Kidney (tissue), 14 donors: ENCODE data around the gene ZC3H12C. TPM values are rescaled to one million over a fixed set of nuclear protein-coding genes. Genes with fewer than 3 reads are reported as not detected.

Experiments
- DNase-seq, 5 donors: peaks; one replicate each; pipeline ENCODE4 v3.0.0-alpha.2; 2013 to 2020
- FAIRE-seq: peaks from 2 replicates; lab custom pipeline; 2012; peaks lifted over from hg19 to GRCh38; lab: Jason Lieb, UNC
- H3K27ac ChIP-seq, 2 donors: one replicate each; pipeline ENCODE4 v1.7.0; 2013; ENCODE audit warnings: low read depth in 2 of 2, low read length in 2 of 2, inconsistent platforms in 1 of 2
- H3K27me3 ChIP-seq: one replicate; pipeline ENCODE4 v1.7.1; 2013; ENCODE audit warnings: low read length, inconsistent platforms; ENCODE audit not compliant: control insufficient read depth, insufficient read depth
- H3K36me3 ChIP-seq, 3 donors: one replicate each; pipeline versions ENCODE4 v1.7.0 to v1.7.1; 2013; ENCODE audit warnings: low read length in 3 of 3, control low read depth in 1 of 3, inconsistent platforms in 1 of 3; ENCODE audit not compliant: insufficient read depth in 3 of 3, control insufficient read depth in 2 of 3
- H3K4me1 ChIP-seq, 3 donors: one replicate each; pipeline versions ENCODE4 v1.7.0 to v1.7.1; 2013; ENCODE audit warnings: low read length in 3 of 3, inconsistent platforms in 1 of 3, low read depth in 1 of 3; ENCODE audit not compliant: control insufficient read depth in 2 of 3, insufficient read depth in 2 of 3
- H3K4me3 ChIP-seq, 3 donors: one replicate each; pipeline versions ENCODE4 v1.7.0 to v1.8.1; 2013; ENCODE audit warnings: low read length in 3 of 3, control low read depth in 1 of 3, inconsistent platforms in 1 of 3
- H3K9ac ChIP-seq, 3 donors: one replicate each; pipeline versions ENCODE4 v1.7.0 to v1.7.1; 2013; ENCODE audit warnings: low read length in 3 of 3, control low read depth in 1 of 3, inconsistent platforms in 1 of 3
- H3K9me3 ChIP-seq, 3 donors: one replicate each; pipeline versions ENCODE4 v1.7.0 to v1.7.1; 2013; ENCODE audit warnings: low read length in 3 of 3, control low read depth in 1 of 3, inconsistent platforms in 1 of 3; ENCODE audit not compliant: control insufficient read depth in 2 of 3, insufficient read depth in 1 of 3
- CTCF ChIP-seq: IDR thresholded peaks from 3 replicates; pipeline ENCODE4 v1.5.1; 2012; ENCODE audit warnings: mild to moderate bottlenecking, moderate library complexity, borderline replicate concordance; ENCODE audit not compliant: insufficient read depth; ENCODE audit errors: extremely low read depth
- intact Hi-C: fragments of 100-400 bp; cut with DNase I; formaldehyde crosslinking; loops from one replicate; pipeline ENCODE4 v1.11.1; 2022
- polyA plus RNA-seq: library from polyadenylated mRNA; stranded (reverse); fragments of 350-450 nt; fragmentation: Illumina TruSeq; extraction: RNeasy Lipid Tissue Mini Kit (QIAGEN cat#74804); gene quantifications from one replicate; pipeline ENCODE4 v1.2.3, GENCODE V29; 2014; ENCODE audit warnings: low read depth, low replicate concordance; ENCODE audit not compliant: insufficient read depth
- total RNA-seq: library from RNA; stranded (reverse); fragmentation: NEBNext Ultra II Directional; extraction: Animal tissue kit (Norgen Biotek cat#: 25700); gene quantifications from one replicate; pipeline ENCODE4 v1.2.1, GENCODE V29; 2021
- donor health status: control.
- donor health status: control.
- donor health status: control.
- donor health status: control.
- donor health status: control.
- donor health status: DM: yes; HTN: yes; CAD: no.
- donor health status: Normal renal cell carcinoma (clear cell type).

Gene ZC3H12C
- total and polyA plus RNA-seq, 2 donors from 2014 or later: 2.3 to 14.3 TPM

GRCh38 chr11:110141812-110142211 is 48.6 kb downstream of the ZC3H12C start:
- Histone ChIP-seq H3K36me3 (no peaks in the 10 kb centered on the region), H3K4me3 (no peak overlapping the region), H3K27ac (no peak overlapping the region), H3K9ac (no peak overlapping the region), H3K4me1 (no peaks in the 10 kb centered on the region), H3K9me3 (no peaks in the 10 kb centered on the region), H3K27me3 (no peaks in the 10 kb centered on the region)
- no peak for TF ChIP-seq CTCF
- intact Hi-C loops: no loop called here
- FAIRE-seq (no peak), DNase-seq (no peak)

- no peak for DNase-seq
- no peak for FAIRE-seq
Measured at GRCh38 chr11:110147962-110148709, 54.9 kb downstream of the ZC3H12C start.

GRCh38 chr11:110148775-110149744 is 55.9 kb downstream of the ZC3H12C start:
- no peak for FAIRE-seq
- no peak overlapping the region for H3K4me3 ChIP-seq
- no peaks in the 10 kb centered on the region for H3K27me3 ChIP-seq
- no peaks in the 10 kb centered on the region for H3K9me3 ChIP-seq
- intact Hi-C loops: no loop called here
- H3K9ac ChIP-seq: no peak overlapping the region
- H3K36me3 ChIP-seq: no peaks in the 10 kb centered on the region
- DNase-seq: no peak
- peaks cover 0 to 7% (median 0%) of the 10 kb centered on the region in 3 donors for H3K4me1 ChIP-seq
- no peak for TF ChIP-seq CTCF
- no peak overlapping the region for H3K27ac ChIP-seq

More at GRCh38 chr11:110147962-110148709, 54.9 kb downstream of the ZC3H12C start:
- H3K27me3 ChIP-seq: no peaks in the 10 kb centered on the region
- H3K9ac ChIP-seq: no peak overlapping the region
- H3K4me3 ChIP-seq: no peak overlapping the region
- H3K4me1 ChIP-seq: peaks cover 0 to 7% (median 0%) of the 10 kb centered on the region in 3 donors
- no peak overlapping the region for H3K27ac ChIP-seq
- H3K36me3 ChIP-seq: no peaks in the 10 kb centered on the region
- TF ChIP-seq CTCF: no peak
- no peaks in the 10 kb centered on the region for H3K9me3 ChIP-seq
- intact Hi-C loops: no loop called here
